ENCODE data around the gene PAFAH1B2.

PAFAH1B2 gene

GRCh38 chr11:117225553-117226170 is 81.6 kb downstream of the PAFAH1B2 start:
- TF ChIP-seq CTCF (IDR thresholded peaks at IDR 0.05; ENCODE audit: low read depth, low read length, missing control alignments): no peak
- H3K4me3 ChIP-seq (replicated peaks; ENCODE audit: low read depth, low read length): no peak overlapping the region
- DNase-seq (ENCODE audit: extremely low read depth, low read depth): no peak
